Kidney tubule cell (primary cell): ENCODE data around the gene NDEL1.

Experiments used
- DNase-seq: peaks from one replicate; pipeline ENCODE4 v3.0.0-alpha.2; 2018; ENCODE audit warnings: low spot score

The NDEL1 gene

DNA sequence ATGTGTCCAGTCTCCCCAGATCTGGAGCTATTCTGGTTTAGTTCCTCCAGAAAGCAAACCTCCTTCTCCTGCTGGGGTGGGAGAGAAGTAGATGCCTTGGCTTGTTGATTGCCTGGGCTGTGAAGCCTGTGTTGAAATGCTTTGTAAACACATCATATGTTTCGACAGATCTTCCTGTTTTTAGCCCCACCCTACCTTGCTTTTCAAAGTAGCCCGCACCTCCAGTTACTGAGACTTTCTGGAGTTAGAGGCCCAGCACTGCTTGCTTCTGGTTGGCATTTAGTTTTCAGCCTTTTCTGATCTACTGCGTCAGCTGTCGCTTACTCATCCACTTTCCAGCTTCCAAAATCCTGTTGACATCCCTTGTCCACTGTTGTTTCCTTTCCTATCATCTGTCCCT lies 17.9 kb upstream of the NDEL1 start:
- DNase-seq: no peak

DNA sequence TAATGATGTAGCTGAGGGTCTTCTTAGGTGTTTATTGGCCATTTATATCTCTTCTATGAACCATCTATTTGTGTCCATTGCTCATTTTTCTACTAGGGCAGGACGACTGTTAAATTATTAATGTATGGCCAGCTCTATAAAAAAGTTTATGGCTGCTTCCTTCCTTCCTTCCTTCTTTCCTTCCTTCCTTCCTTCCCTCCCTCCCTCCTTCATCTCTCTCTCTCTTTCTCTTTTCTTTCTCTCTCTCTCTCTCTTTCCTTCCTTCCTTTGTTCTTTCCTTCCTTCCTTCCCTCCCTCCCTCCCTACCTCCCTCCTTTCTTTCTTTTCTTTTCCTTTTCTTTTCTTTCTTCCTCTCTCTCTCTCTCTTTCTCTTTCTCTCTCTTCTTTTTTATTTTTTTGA lies 17.2 kb upstream of the NDEL1 start:
- no peak for DNase-seq

DNA sequence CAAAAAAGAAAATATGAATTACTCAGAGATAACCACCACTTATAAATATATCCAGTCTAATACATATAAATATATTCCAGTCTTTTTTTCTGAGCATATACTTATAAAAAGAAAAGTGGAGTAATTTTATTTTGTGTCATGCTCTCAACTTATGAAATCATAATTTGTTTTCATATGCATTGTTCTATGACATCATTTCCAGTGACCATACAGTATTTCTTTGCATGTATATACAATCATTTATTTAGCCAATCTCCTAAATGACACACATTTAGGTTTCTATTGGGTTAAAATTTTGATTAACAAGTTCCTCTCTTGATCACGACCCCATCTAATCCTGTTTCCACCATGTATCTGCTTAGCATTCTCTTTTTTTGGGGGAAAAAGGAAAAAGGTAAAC lies 16.4 kb upstream of the NDEL1 start:
- DNase-seq: no peak

DNA sequence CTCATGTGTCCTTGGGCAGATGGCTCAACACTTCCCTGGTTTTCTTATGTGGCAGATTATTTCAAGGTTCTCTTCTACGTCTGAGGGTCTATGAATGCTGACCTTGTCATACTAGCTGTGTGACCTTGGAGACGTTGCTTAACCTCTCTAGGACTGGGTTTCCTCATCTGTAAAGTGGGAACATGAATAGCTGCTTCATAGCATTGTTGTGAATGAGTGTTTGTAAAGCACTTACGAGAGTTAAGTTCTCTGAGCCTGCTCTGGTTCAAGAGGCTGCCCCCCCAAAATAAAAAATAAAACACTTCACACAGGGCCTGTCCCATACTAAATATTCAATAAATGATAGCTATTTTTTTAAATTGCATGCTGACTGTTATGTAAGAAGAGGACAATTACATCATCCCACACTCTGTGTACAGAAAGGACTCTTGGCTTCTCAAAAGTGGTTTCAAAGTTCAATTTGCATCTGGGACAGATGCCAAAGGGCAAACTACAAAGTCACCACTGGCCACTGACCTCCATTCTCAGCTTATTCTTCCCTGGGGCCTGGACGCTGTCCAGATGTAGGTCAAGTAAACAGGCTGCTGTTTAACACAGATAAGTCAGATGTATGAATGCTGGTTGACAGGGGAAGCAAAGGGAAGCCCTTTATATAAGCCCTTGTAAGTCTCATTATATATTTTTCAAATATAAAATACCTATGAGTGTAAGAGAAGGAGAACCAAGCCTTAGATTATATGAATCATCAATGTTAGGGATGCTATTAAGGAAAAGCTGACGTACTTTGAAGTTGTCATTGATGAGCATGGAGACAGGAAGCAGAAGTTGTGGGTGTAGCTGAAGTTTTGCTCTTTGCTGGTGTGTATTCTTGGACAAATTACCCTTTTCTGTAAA lies 15.4 kb upstream of the NDEL1 start:
- DNase-seq: peak; percentile 58

DNA sequence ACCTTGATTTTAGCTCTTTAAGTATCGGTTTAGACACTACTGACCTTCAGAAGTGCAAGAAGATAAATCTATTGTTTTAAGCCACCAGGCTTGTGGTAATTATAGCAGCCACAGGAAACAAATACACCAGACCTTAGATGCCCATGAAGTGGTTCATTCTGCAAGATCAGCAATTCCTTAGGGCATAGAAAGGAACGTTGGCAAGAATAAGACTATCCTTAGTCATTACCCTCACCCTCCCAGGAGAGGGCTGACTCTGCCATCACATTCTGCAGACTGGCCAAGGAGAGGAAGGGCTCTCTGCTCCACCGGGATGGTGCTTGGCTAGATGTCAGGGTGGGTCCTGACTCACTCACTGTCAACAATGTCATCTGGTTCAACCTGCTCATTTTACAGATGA lies 14.1 kb upstream of the NDEL1 start:
- DNase-seq: peak; percentile 57

DNA sequence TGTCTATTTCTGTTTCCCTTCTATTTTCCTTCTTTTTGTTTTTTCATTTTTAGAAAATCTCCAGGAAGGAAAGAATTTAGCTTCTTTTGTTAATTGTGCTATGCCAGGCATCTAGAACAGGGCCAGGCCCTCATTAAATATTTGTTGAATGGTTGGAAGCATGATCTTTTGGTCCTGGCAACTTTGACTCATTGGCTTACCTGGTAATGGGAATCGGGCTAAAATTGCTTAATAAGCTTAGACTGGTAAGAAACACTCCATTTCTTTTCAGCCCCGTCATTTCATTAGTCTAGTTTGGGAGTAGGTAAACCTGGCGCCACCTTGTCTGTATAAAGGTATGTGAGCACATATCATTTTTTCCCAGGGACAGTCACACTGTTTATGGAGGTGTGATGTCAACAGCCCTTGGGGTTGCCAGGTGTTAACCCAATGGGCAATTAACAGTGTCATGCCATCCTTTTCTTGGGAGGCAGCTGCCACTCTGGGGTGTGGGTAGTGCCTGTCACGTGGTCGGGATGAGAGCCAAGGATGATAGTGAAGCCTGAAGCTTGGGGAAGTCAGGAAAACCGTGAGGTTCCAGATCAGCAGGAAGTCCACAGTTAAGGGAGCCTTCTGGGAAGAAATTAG lies 9.5 kb upstream of the NDEL1 start:
- no peak for DNase-seq

DNA sequence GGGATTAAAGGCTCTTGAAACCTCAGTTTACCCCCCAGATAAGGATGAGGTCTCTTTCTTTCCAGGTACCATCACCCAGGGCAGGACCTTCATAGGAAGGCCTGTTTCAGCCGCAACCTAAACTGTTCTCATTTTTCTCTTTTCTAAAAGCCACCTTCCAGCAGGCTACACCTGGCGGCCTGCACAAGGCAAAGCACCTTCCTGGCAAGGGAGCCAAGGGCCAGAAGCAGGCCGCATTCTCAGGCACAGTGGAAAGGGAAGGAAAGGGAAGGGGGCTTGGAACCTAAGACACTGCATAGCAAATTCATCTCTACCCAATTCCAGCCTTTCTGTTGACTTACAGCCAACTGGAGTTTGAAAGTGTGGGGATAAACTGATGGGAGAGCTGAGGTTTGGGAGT lies 8.9 kb upstream of the NDEL1 start:
- DNase-seq: no peak

DNA sequence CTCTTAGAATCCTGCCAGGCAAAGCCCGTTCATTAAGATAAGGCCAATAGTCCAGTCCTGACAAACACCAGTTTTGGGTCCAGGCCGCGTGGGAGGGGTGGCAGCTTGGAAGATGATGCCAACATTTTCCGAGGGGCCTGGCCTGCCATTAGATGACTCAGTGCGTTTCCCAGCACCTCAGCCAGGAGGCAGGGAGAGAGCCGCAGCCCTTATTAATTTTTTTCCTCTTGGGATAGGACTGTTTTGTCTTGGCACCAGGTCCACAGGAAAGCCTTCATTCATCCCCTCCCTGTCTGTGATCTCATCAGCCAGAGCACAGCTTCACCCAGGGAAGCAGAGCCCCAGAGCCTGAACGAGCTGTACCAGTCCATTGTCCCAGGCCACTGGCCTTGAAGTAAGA lies 4.7 kb upstream of the NDEL1 start:
- peak; percentile 42 for DNase-seq

DNA sequence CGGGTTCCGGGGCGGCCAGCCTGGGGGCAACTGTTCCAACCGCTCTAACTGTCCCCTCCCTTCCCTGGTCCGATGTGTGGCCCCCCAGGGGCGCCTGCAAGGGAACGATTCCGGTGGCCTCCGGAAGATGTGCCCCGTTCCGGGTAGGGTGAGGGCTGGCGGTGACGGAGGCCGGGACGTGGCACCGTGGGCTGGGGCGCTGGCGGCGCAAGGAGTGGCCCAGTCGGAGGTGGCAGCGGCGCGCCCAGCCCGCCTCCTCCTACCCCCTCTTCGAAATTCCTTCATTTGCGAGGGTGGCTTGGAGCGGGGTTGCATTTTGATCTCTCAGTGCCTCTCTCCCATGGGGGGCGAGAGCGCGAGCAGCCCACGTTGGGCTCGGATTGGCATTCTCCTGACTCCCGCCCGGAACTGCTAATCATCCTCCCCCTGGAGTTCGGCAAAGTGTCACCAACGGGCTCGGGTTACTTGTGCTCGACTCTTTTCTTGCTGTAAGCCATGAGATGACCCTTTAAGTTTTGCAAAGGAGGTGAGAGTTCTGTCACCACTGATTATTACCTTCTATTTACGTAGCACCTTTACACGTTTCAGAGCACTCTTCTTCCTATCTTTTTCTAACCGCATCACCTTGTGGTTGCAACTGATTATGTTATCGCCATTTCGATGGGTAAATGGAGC lies 622 bp downstream of the NDEL1 start:
- peak; percentile 66 for DNase-seq

DNA sequence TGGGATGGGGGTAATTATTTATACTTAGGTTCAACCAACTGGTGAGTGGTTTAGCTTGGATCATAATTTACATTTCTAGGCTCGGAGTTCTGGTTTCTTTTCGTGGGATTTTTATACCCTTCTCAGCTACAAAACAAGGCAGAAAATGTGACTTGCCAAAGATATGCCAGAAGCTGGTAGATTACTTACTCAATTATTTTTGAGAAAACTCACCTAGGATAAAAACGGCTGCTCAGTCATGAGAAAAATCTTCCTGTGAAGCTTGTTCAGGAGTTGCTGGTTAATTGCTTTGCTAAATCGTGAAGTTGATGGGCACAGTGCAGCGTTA lies 1.1 kb downstream of the NDEL1 start:
- DNase-seq: peak; percentile 9

DNA sequence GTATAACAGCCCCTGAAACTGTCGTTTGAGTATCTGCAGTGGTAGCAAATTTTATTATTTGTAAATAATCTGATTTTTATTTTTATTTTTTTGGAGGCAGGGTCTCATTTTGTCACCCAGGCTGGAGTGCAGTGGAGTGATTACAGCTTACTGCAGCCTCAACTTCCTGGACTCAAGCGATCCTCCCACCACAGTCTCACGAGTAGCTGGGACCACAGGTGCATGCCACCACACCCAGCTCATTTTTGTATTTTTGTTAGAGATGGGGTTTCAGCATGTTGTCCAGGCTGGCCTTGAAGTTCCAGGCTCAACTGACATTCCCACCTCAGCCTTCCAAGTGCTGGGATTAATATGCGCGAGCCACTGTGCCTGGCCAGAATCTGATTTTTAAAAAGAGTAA lies 2.8 kb downstream of the NDEL1 start:
- no peak for DNase-seq

DNA sequence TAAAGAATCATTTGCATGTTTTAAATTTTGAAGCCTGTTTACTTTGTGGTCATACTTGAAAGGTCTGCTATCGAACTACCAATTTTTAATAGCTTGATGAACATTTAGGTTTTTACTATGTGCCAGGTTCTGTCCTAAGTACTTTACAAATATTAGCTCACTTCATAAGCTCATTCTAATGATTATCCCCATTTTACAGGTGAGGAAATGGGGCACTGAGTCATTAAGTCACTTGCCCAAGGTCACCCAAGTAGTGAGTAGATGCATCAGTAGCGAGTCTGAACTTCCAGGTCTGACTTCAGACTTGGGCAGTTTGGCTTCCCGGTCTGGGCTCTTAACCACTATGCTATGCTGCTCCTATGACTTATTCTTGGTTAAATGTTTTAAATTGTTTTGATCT lies 4.0 kb downstream of the NDEL1 start:
- DNase-seq: peak; percentile 29

DNA sequence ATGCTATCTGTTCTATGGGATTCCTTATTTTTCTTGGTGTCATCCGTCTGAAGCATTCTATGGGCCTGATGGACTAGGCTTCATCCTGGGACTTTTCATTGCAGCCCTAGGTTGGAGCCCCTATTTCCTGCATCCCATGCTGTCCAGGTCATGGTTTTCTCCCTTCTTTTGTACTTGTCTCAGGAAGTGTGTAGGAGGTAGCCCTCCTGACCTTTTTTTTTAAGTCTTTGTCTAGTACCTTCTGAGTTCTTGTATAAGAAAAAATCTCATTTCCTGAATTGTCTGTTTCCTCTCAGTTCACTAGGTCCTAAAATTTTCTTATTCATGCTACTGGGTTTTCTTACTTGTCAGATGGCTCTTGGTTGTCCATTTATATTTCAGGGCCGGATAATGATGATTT lies 6.0 kb downstream of the NDEL1 start:
- DNase-seq: no peak

DNA sequence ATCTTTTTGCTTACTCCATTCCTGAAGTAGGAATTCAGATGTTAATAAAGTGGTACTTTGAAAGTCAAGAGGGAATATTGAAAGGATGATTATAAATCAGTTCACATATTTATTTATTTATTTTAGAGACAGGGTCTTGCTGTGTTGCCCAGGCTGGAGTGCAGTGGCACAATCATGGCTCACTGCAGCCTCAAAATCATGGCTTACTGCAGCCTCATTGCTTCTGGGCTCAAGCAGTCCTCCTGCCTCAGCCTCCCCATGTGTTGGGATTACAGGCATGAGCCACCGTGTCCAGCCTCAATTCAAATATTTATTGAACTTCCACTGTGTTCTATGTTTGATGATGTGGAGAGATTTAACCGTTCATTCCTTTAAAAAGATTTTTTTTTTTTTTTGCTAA lies 6.6 kb downstream of the NDEL1 start:
- no peak for DNase-seq

DNA sequence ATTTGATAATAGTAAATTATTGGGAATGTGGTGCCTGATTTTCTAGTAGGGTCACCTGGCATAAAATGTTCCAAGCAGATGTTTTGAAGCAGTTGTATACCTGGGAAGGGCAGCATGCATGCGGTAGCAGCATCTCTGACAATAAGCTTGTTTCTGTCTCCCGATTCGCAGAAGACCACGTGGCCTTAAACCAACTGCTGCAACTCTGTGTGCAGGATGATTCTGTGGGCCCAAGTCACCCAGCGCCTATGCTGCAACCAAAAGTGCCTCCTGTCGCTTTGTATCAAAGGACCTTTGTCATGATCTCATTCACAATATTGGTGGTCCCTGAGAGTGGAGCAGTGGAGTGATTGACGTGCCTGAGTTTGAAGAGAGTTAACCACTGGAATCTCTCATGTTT lies 8.1 kb downstream of the NDEL1 start:
- DNase-seq: no peak

DNA sequence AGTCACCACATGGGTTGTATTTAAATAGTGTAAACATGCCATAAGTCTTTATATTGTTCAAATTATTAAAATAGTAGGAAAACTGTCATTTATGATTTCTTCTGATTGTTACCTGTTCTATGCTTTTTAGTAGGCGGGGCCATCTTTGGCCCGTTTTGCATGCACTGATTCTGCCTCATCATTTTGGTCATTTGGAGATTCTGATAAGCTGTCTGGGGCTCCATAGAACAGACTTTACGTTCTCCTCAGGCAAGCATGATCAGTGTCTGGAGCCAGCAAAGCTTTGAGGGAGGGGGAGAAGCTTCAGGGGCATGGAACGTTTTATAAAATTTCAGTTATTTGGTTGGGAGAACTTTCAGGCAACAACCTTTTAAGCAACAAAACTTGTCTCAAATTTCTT lies 8.8 kb downstream of the NDEL1 start:
- DNase-seq: no peak

DNA sequence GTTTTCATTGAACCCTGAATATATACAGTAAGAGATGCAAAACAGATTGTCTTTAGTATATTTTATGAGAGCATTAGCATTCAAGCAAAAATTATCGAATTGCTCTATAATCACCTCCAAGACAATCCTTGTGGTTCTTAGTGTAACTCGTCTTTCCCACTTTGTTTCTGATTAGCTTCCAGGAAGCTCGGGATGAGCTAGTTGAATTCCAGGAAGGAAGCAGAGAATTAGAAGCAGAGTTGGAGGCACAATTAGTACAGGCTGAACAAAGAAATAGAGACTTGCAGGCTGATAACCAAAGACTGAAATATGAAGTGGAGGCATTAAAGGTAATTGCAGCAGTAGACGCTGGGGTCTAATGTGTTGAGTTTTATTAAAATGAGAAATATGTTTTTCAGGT lies 9.9 kb downstream of the NDEL1 start:
- DNase-seq: no peak

DNA sequence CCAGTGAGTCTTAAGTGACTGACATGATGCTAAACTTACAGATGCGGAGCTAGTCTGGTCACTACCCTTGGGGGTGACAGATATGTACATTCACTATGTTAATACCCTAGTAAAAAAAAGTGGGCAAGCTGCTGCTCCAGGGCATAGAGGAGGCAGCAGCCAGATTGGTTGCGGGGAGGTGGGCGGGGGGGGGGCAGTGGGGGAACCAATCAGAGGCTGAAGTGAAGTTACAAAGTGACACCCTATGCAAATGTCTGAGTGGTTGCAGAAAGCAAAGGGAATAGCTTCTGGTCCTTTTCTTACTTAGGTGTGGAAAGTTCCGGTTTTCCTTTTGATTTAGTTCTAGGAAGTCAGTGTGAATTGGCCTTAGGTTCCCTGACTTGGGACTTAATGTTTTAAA lies 12.1 kb downstream of the NDEL1 start:
- no peak for DNase-seq

DNA sequence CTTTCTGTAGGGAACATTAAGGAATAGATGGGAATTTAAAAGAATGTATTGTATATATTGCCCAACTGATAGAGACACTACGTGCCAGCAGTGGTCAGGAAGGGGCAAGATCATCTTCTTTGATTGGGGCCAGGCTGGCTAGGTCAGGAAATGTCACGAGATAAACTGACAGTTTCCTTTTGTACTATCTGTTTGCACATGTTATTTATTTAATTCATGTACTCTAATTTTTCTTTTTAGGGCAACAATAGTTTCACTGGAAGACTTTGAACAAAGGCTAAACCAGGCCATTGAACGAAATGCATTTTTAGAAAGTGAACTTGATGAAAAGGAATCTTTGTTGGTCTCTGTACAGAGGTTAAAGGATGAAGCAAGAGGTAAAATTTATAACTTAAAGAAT lies 12.6 kb downstream of the NDEL1 start:
- no peak for DNase-seq

DNA sequence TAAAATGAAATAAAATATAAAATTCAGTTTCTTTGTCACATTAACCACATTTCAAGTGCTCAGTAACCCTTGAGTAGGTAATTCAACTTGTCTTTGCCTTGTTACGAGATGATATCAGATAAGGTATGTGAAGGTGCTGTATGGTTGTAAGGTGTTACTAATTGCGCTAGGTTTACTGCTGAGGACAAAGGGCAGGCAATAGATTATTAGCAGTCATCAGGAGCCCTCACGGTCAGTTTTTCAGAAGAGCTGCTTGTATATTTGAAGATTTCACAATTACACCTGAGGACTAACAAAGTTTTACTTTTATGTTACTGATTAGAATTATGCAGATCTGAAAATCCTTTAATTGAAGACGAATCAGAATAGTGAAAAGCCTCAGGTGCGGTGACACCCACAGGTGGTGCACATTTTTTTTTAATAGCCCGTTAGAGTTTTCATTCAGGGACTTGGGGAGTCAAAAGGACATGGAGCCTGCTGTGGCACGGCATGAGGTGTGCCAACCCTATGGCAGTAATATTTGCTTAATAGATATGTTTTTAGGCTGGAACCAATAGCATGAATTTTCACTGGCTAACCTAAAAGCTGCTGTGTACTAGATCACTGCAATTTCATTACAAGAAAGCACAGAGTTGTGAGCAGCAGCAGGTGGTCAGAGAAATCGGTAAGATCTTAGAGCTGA lies 16.4 kb downstream of the NDEL1 start:
- DNase-seq: no peak

DNA sequence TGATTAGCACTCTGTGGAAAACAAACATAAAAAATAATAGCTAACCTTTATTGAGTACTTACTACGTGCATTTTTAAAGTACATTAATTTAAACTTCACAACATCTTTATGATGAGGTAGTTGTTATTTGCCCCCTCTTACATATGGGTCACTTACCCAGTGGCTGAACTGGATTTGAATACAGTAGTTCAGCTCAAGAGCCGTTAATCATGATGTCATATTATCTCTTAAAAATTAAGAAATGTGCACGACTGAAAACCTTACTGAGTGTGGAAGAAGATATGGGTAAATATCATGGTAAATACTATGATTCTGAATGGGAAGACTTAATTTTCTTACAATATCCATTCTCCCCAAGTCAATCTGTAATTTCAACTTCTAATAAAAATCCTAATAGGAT lies 17.6 kb downstream of the NDEL1 start:
- no peak for DNase-seq

DNA sequence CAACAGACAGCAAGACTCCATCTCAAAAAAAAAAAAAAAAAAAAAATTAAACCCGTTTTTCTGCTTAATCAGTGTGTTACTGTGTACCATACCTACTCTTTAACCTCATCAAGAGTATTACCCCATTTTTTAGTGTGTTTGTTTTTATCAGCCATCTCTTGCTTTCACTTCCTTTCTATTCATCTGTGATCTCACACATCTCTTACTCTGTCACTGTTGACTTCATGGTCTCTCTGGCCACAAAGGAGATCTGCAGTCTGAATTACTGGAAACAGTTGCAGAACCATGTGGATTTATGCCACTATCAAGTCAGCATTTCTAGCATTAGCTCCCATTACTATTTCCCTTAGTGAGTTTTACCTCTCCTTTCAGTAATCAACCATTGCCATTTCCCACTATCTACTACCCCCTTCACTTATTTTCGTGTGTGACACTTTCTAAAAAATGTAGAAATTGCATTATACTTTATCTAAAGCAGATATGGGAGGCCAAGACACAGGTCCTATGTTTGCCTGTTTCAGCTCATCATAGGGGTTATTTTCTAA lies 20.1 kb downstream of the NDEL1 start:
- DNase-seq: no peak

DNA sequence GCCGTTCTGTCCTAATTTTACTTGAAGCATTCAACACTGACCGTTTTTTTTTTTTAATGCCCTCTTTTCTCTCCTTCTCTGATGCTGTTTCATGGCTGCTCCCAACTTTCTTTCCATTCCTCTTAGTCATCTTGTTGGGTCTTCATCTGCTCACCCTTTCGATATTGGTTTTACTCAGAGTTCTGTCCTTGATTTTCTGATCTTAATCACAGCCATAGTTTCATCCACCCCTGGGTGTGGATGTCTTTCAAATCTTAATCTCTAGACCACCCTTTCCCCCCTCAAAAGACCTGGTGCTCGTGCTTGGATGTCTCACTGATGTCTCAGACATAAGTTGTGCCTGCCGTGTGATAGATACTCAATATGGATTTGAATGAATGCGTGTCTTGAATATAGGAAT lies 22.4 kb downstream of the NDEL1 start:
- DNase-seq: no peak
